H1 (cell line): ENCODE results near the gene CCDC127. TPM values are rescaled to one million over a fixed set of nuclear protein-coding genes. Genes with fewer than 3 reads are reported as not detected.

Experiments used
- CTCF ChIA-PET: fragments of 300-600 bp; sonication (Branson Sonifier 250); formaldehyde crosslinking; loops from one replicate; lab custom pipeline; 2021; ENCODE audit not compliant: partially characterized antibody; lab: Charles Lee
- POLR2A ChIA-PET: fragments of 300-600 bp; sonication (Branson Sonifier 250); formaldehyde crosslinking; loops from one replicate; lab custom pipeline; 2021; ENCODE audit warnings: inconsistent platforms; ENCODE audit not compliant: partially characterized antibody; lab: Charles Lee
- DNase-seq, 2 experiments: peaks; one replicate each; pipeline versions ENCODE4 v3.0.0 to v3.0.0-alpha.2; 2010 to 2022; ENCODE audit warnings: low spot score in 2 of 2, low read depth in 1 of 2, mixed read lengths in 1 of 2
- FAIRE-seq: peaks from 2 replicates; lab custom pipeline; 2011; peaks lifted over from hg19 to GRCh38; lab: Jason Lieb, UNC
- H2AFZ ChIP-seq: 2 replicates; pipeline ENCODE4 v1.8.1; 2012; ENCODE audit warnings: low read length, inconsistent platforms
- H2AK5ac ChIP-seq: 2 replicates; pipeline ENCODE4 v1.6.1; 2013; ENCODE audit warnings: low read depth, low read length
- H2BK120ac ChIP-seq: replicated peaks from 2 replicates; pipeline ENCODE3; 2013; ENCODE audit warnings: low read depth, low read length, inconsistent platforms
- H2BK12ac ChIP-seq: 2 replicates; pipeline ENCODE4 v1.6.1; 2013; ENCODE audit warnings: low read depth, low read length
- H2BK15ac ChIP-seq: 2 replicates; pipeline ENCODE4 v1.6.1; 2013; ENCODE audit warnings: low read length
- H2BK20ac ChIP-seq: 2 replicates; pipeline ENCODE4 v1.6.1; 2013; ENCODE audit warnings: low read length
- H2BK5ac ChIP-seq: 2 replicates; pipeline ENCODE4 v1.6.1; 2013; ENCODE audit warnings: low read depth, low read length
- H3K14ac ChIP-seq: 2 replicates; pipeline ENCODE4 v1.6.1; 2013; ENCODE audit warnings: inconsistent platforms; ENCODE audit not compliant: insufficient read length
- H3K18ac ChIP-seq: 2 replicates; pipeline ENCODE4 v1.6.1; 2013; ENCODE audit warnings: low read length; ENCODE audit errors: extremely low read depth
- H3K23ac ChIP-seq: 2 replicates; pipeline ENCODE4 v1.6.1; 2013; ENCODE audit warnings: inconsistent platforms; ENCODE audit not compliant: insufficient read length
- H3K23me2 ChIP-seq: 2 replicates; pipeline ENCODE4 v1.6.1; 2013; ENCODE audit warnings: low read depth, low read length
- H3K27ac ChIP-seq: 2 replicates; pipeline ENCODE4 v1.6.1; 2011; ENCODE audit warnings: low read depth, low read length, inconsistent platforms
- H3K27me3 ChIP-seq, 4 experiments: replicated peaks in 1 of 4; 1 replicate in 1 of 4; 2 replicates in 3 of 4; pipeline versions ENCODE4 v1.6.1 to v1.8.1; 2011 to 2013; ENCODE audit warnings: low read length in 3 of 4, mild to moderate bottlenecking in 3 of 4, inconsistent platforms in 2 of 4, mixed read lengths in 2 of 4, moderate library complexity in 1 of 4; ENCODE audit not compliant: control insufficient read depth in 3 of 4, insufficient read depth in 3 of 4; ENCODE audit errors: extremely low read depth in 1 of 4
- H3K36me3 ChIP-seq, 4 experiments: 2 replicates each; pipeline versions ENCODE4 v1.6.1 to v1.8.1; 2011 to 2013; ENCODE audit warnings: mild to moderate bottlenecking in 4 of 4, low read length in 3 of 4, moderate library complexity in 2 of 4, control low read depth in 1 of 4, inconsistent platforms in 1 of 4; ENCODE audit not compliant: insufficient read depth in 4 of 4, control insufficient read depth in 2 of 4
- H3K4ac ChIP-seq: replicated peaks from 2 replicates; pipeline ENCODE3; 2013; ENCODE audit warnings: low read length, low read depth, mixed read lengths, inconsistent platforms; ENCODE audit not compliant: insufficient read length
- H3K4me1 ChIP-seq, 4 experiments: replicated peaks in 1 of 4; 1 replicate in 1 of 4; 2 replicates in 3 of 4; pipeline versions ENCODE4 v1.6.1 to v1.8.1; 2011 to 2013; ENCODE audit warnings: low read length in 3 of 4, inconsistent platforms in 2 of 4, mixed read lengths in 1 of 4; ENCODE audit not compliant: insufficient read depth in 4 of 4, control insufficient read depth in 3 of 4
- H3K4me2 ChIP-seq, 2 experiments: 2 replicates each; pipeline versions ENCODE4 v1.6.1 to v1.8.1; 2011 to 2013; ENCODE audit warnings: low read depth in 2 of 2, low read length in 2 of 2, control low read depth in 1 of 2, inconsistent platforms in 1 of 2, mild to moderate bottlenecking in 1 of 2; ENCODE audit not compliant: insufficient read depth in 1 of 2
- H3K4me3 ChIP-seq, 4 experiments: fragments of 200-600, 300-600 bp in 1 of 4; sonication (generic), shearing (Covaris generic), sonication (Bioruptor Twin) in 1 of 4; 2 replicates each; pipeline versions ENCODE4 v1.5.1 to v1.8.1; 2011 to 2016; ENCODE audit warnings: low read length in 4 of 4, low read depth in 3 of 4, control low read depth in 2 of 4, inconsistent platforms in 2 of 4, mild to moderate bottlenecking in 2 of 4, mixed read lengths in 1 of 4, moderate library complexity in 1 of 4; ENCODE audit not compliant: insufficient read depth in 2 of 4; ENCODE audit errors: extremely low read depth in 1 of 4
- H3K56ac ChIP-seq: replicated peaks from 2 replicates; pipeline ENCODE3; 2013; ENCODE audit warnings: low read depth, mild to moderate bottlenecking, mixed read lengths, low read length, inconsistent platforms; ENCODE audit not compliant: insufficient read length
- H3K79me1 ChIP-seq: 2 replicates; pipeline ENCODE4 v1.6.1; 2013; ENCODE audit warnings: low read depth, low read length, control low read depth
- H3K79me2 ChIP-seq, 2 experiments: 2 replicates each; pipeline versions ENCODE4 v1.6.1 to v1.8.1; 2012 to 2013; ENCODE audit warnings: low read length in 2 of 2, mild to moderate bottlenecking in 2 of 2, inconsistent platforms in 1 of 2; ENCODE audit not compliant: insufficient read depth in 2 of 2, control insufficient read depth in 1 of 2
- H3K9ac ChIP-seq, 4 experiments: replicated peaks in 1 of 4; 1 replicate in 1 of 4; 2 replicates in 3 of 4; pipeline versions ENCODE4 v1.6.1 to v1.8.1; 2011 to 2013; ENCODE audit warnings: low read depth in 3 of 4, low read length in 3 of 4, control low read depth in 2 of 4, mild to moderate bottlenecking in 2 of 4, moderate library complexity in 2 of 4, inconsistent platforms in 1 of 4; ENCODE audit errors: extremely low read depth in 1 of 4
- H3K9me3 ChIP-seq, 2 experiments: 2 replicates each; pipeline versions ENCODE4 v1.6.1 to v1.8.1; 2012 to 2013; ENCODE audit warnings: mild to moderate bottlenecking in 2 of 2, moderate library complexity in 2 of 2, control low read depth in 1 of 2, inconsistent platforms in 1 of 2, low read depth in 1 of 2, low read length in 1 of 2, mixed read lengths in 1 of 2; ENCODE audit not compliant: insufficient read depth in 2 of 2
- H4K20me1 ChIP-seq, 2 experiments: replicated peaks in 1 of 2; 2 replicates each; pipeline versions ENCODE3 to v1.8.1; 2011 to 2013; ENCODE audit warnings: inconsistent platforms in 2 of 2, low read length in 2 of 2, mild to moderate bottlenecking in 1 of 2; ENCODE audit not compliant: insufficient read depth in 2 of 2, control insufficient read depth in 1 of 2
- H4K5ac ChIP-seq: 2 replicates; pipeline ENCODE4 v1.6.1; 2013; ENCODE audit warnings: low read length, low read depth, mixed read lengths, inconsistent platforms; ENCODE audit not compliant: insufficient read length
- H4K8ac ChIP-seq: 2 replicates; pipeline ENCODE4 v1.8.0; 2013; ENCODE audit warnings: mild to moderate bottlenecking, moderate library complexity, low read length, inconsistent platforms; ENCODE audit not compliant: insufficient read depth; ENCODE audit errors: extremely low read depth
- H4K91ac ChIP-seq: replicated peaks from 2 replicates; pipeline ENCODE3; 2013; ENCODE audit warnings: low read length, mixed read lengths, inconsistent platforms; ENCODE audit not compliant: insufficient read length
- CHD1 ChIP-seq: IDR thresholded peaks from 2 replicates; pipeline ENCODE4 v1.6.1; 2012; ENCODE audit warnings: low read depth, low read length, improper control_type of control experiment
- FOSL1 ChIP-seq: IDR thresholded peaks from 2 replicates; pipeline ENCODE4 v1.6.1; 2011; ENCODE audit warnings: mild to moderate bottlenecking, low read depth, low read length, moderate library complexity; ENCODE audit not compliant: insufficient read depth
- HDAC6 ChIP-seq: IDR thresholded peaks from one replicate; pipeline ENCODE4 v1.7.1; 2012; ENCODE audit warnings: low read depth, mild to moderate bottlenecking, inconsistent platforms, low read length, moderate library complexity
- POLR2A ChIP-seq, 2 experiments: IDR thresholded peaks; 1 replicate in 1 of 2; 2 replicates in 1 of 2; pipeline ENCODE4 v1.6.1; 2011; ENCODE audit warnings: low read depth in 2 of 2, low read length in 2 of 2, mild to moderate bottlenecking in 2 of 2; ENCODE audit errors: control extremely low read depth in 1 of 2
- RAD21 ChIP-seq, 2 experiments: IDR thresholded peaks in 1 of 2; conservative IDR thresholded peaks in 1 of 2; 2 replicates each; pipeline ENCODE4 v1.6.1; 2011; ENCODE audit warnings: low read depth in 2 of 2, low read length in 2 of 2, improper control_type of control experiment in 1 of 2, inconsistent platforms in 1 of 2, mild to moderate bottlenecking in 1 of 2, moderate library complexity in 1 of 2
- RXRA ChIP-seq: IDR thresholded peaks from 2 replicates; pipeline ENCODE4 v1.6.1; 2011; ENCODE audit warnings: low read depth, mild to moderate bottlenecking, low read length, moderate library complexity; ENCODE audit not compliant: insufficient read depth
- TCF12 ChIP-seq: IDR thresholded peaks from 2 replicates; pipeline ENCODE4 v1.6.1; 2011; ENCODE audit warnings: low read depth, mild to moderate bottlenecking, low read length
- WGBS, 2 experiments: shearing (Covaris generic) in 1 of 2; methylation state at CpG; one replicate each; pipeline versions ENCODE4 v1.1.6 to v1.1.7; 2013 to 2015; ENCODE audit warnings: low lambda C conversion rate in 2 of 2, mixed read lengths in 2 of 2, inconsistent platforms in 1 of 2, low coverage in 1 of 2, missing lambda C conversion rate in 1 of 2; ENCODE audit not compliant: insufficient replicate concordance in 2 of 2, insufficient coverage in 1 of 2, insufficient read length in 1 of 2; ENCODE audit errors: extremely low coverage in 1 of 2, missing lambda C conversion rate in 1 of 2; 5-methylcytosine and 5-hydroxymethylcytosine counted together
- polyA plus RNA-seq, 7 experiments: library from polyadenylated mRNA; depleted of rRNA in 3 of 7; stranded (reverse) in 5 of 7; unstranded in 2 of 7; fragments of >200 nt in 5 of 7; fragments of 200-250 nt in 2 of 7; gene quantifications; 1 replicate in 5 of 7; 2 replicates in 1 of 7; 4 replicates in 1 of 7; pipeline versions ENCODE4 v1.2.1 to v1.2.3, GENCODE V29; 2011 to 2013; ENCODE audit warnings: missing spikeins in 2 of 7, mixed read lengths in 2 of 7
- total RNA-seq: library from RNA; stranded (reverse); fragmentation: NEBNext Ultra II Directional; extraction: Animal tissue kit (Norgen Biotek cat#: 25700); gene quantifications from 2 replicates; pipeline ENCODE4 v1.2.1, GENCODE V29; 2021
- TF ChIP-seq, protein P1 (sequence below): IDR thresholded peaks from 2 replicates; pipeline ENCODE4 v1.6.1; 2011; ENCODE audit warnings: low read length, improper control_type of control experiment
- TF ChIP-seq, protein P2 (sequence below): IDR thresholded peaks from 2 replicates; pipeline ENCODE4 v1.6.1; 2011; ENCODE audit warnings: low read depth, mild to moderate bottlenecking, low read length; ENCODE audit not compliant: insufficient read depth

The CCDC127 gene
- total and polyA plus RNA-seq, 2 of the 8 experiments (the other 6 are each of a cell fraction or from before 2014, with no cell fraction given), result 2.9 to 8.0 TPM

DNA sequence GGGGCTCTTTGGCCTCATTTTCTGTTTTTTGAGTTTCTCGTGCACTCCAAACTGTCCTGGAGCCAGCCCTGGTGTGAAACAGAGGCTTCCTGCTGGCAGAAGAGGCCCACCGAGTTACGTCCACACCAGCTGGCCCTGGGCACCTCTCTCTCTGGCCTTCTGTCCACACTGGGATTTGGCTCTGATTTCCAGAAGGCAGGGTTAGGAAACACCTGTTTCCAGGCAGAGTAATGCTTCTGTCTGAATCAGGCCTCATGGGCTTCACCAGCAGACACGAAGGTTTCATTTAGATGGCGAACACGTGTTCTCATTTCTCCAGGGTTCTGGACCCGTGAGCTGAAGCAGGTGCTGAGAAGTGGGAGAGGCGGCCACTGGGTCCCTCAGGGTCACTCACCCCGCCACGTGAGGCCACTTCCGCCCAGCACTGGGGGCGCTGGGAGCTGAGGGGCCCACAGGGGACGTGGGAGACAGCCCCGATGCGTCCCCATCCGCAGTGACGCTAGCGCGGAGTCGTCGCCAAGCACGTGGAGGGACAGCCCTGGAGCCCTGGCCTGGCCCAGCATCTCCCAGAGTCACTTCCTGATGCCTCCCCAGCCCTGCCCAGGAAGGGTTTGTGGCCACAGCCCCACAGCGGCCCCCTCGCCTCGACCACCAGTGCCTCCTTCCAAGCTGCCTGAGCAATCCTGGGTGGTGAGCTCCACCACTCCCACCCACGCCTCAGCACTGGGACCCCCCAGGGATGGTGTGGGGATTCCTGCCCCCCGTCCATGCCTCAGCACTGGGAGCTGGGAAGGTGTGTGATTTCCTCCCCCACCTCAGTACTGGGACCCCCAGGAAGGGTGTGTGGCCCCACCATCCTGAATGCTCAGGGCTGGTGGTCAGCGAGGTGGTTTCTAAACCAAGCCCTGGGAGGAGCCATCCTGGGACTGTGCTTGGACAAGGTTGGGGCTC lies 31.6 kb downstream of the CCDC127 start:
- peaks cover 0 to 12% (median 9%) of the 10 kb centered on the region in 4 experiments; a peak in 5 of 7 replicates for H3K4me1 ChIP-seq
- peak overlapping the region; percentile 69 for H3K4ac ChIP-seq
- no peak overlapping the region for H3K4me3 ChIP-seq
- H3K9me3 ChIP-seq, result no peaks in the 10 kb centered on the region
- CTCF ChIA-PET, result interaction anchor here (0.6 to 2.3 kb wide), 5 partner anchors 75 to 483 kb away, joined by 3 to 6 read pairs (median 4); no protein-coding TSS in a partner anchor
- no peaks in the 10 kb centered on the region for H3K23me2 ChIP-seq
- no peak overlapping the region for H4K91ac ChIP-seq
- 94% methylated on average over 25 of the region's 28 CpGs; no CpG with 5 or more reads in 1 of the 2 experiments for WGBS, 2 experiments
- no peak overlapping the region for H3K18ac ChIP-seq
- TF ChIP-seq RAD21 (IDR thresholded peaks at IDR 0.05 in 1 of 2, conservative IDR thresholded peaks at IDR 0.05 in 1 of 2; ENCODE audit: low read depth in 2 of 2, low read length in 2 of 2), result no peak
- no peak for TF ChIP-seq CHD1
- TF ChIP-seq, protein P1, sequence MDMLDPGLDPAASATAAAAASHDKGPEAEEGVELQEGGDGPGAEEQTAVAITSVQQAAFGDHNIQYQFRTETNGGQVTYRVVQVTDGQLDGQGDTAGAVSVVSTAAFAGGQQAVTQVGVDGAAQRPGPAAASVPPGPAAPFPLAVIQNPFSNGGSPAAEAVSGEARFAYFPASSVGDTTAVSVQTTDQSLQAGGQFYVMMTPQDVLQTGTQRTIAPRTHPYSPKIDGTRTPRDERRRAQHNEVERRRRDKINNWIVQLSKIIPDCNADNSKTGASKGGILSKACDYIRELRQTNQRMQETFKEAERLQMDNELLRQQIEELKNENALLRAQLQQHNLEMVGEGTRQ, result no peak
- TF ChIP-seq, protein P2, sequence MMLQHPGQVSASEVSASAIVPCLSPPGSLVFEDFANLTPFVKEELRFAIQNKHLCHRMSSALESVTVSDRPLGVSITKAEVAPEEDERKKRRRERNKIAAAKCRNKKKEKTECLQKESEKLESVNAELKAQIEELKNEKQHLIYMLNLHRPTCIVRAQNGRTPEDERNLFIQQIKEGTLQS, result no peak
- no peak for TF ChIP-seq HDAC6
- TF ChIP-seq TCF12, result no peak
- no peak for TF ChIP-seq FOSL1
- no peak for TF ChIP-seq POLR2A (IDR thresholded peaks at IDR 0.05; ENCODE audit: control extremely low read depth in 1 of 2, low read depth in 2 of 2, low read length in 2 of 2)
- TF ChIP-seq RXRA, result no peak
- peak overlapping the region; percentile 35; the same call in 1 of the 2 replicates for H4K8ac ChIP-seq
- H2BK120ac ChIP-seq, result no peak overlapping the region
- H3K36me3 ChIP-seq, result peaks cover 8 to 18% (median 13%) of the 10 kb centered on the region in 4 experiments; a peak in 6 of 8 replicates
- H2BK15ac ChIP-seq, result no peak overlapping the region
- no peak overlapping the region for H3K4me2 ChIP-seq
- FAIRE-seq, result no peak
- no peak overlapping the region for H3K14ac ChIP-seq
- H3K27ac ChIP-seq, result no peak overlapping the region
- no peak overlapping the region for H2AFZ ChIP-seq
- no peak overlapping the region for H2BK12ac ChIP-seq
- no peak overlapping the region for H2BK20ac ChIP-seq
- H3K9ac ChIP-seq, result no peak overlapping the region
- no peak overlapping the region for H2AK5ac ChIP-seq
- H4K20me1 ChIP-seq, result peaks cover 3 to 12% of the 10 kb centered on the region in 2 experiments
- no peaks in the 10 kb centered on the region; the same call in 1 of the 2 replicates for H3K79me1 ChIP-seq
- H4K5ac ChIP-seq, result no peak overlapping the region
- POLR2A ChIA-PET, result interaction anchor here (0.6 to 1.5 kb wide), 2 partner anchors 17 to 315 kb away, joined by 4 to 9 read pairs; no protein-coding TSS in a partner anchor
- no peak overlapping the region for H3K56ac ChIP-seq
- DNase-seq, result no peak
- H3K27me3 ChIP-seq, result no peaks in the 10 kb centered on the region
- no peaks in the 10 kb centered on the region for H3K79me2 ChIP-seq
- H3K23ac ChIP-seq, result no peak overlapping the region
- no peak overlapping the region for H2BK5ac ChIP-seq
